ENCODE measurements around the gene CACNA1C.

CACNA1C gene

GRCh38 chr12:2052826-2053678 lies at the start of gene CACNA1C:
TSS of gene CACNA1C (plus strand) at chr12:2052987. CDS start at chr12:2053563, 576 bp downstream.
- DNase-seq (ENCODE audit: low spot score), result peak; percentile 31

DNA sequence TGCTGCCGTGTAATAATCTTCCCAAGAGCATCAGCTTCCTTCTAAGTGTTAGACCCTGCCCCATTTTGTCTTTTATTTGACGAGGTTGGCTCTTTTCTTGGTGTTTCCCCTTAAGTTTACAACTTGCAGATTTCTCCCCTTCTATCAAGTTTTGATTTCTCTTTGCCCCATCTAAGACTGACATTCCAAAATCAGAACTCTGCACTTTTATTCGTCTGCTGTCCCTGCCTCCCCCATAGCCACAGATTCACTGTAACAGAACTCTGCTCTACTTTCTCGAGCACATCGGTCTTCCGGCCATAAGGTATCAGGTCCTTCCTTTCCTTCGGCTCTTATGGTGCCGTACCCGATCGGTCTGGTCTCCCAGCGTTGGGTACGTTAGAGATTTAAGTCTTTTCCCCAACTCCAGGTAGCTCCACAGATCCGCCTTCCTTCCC lies 49.1 kb upstream of the CACNA1C start:
- DNase-seq (ENCODE audit: low spot score), result peak; percentile 21

- peak; percentile 98 for DNase-seq (ENCODE audit: low spot score)
Measured at GRCh38 chr12:2004113-2004929, 48.5 kb upstream of the CACNA1C start, which contains the start of gene DCP1B. TSS of gene DCP1B (minus strand) at chr12:2004457. CDS start at chr12:2004431, 26 bp downstream.

GRCh38 chr12:2008677-2009076 lies 44.1 kb upstream of the CACNA1C start:
- DNase-seq (ENCODE audit: low spot score), result no peak

GRCh38 chr12:2009623-2010022 lies 43.2 kb upstream of the CACNA1C start:
- no peak for DNase-seq (ENCODE audit: low spot score)

DNA sequence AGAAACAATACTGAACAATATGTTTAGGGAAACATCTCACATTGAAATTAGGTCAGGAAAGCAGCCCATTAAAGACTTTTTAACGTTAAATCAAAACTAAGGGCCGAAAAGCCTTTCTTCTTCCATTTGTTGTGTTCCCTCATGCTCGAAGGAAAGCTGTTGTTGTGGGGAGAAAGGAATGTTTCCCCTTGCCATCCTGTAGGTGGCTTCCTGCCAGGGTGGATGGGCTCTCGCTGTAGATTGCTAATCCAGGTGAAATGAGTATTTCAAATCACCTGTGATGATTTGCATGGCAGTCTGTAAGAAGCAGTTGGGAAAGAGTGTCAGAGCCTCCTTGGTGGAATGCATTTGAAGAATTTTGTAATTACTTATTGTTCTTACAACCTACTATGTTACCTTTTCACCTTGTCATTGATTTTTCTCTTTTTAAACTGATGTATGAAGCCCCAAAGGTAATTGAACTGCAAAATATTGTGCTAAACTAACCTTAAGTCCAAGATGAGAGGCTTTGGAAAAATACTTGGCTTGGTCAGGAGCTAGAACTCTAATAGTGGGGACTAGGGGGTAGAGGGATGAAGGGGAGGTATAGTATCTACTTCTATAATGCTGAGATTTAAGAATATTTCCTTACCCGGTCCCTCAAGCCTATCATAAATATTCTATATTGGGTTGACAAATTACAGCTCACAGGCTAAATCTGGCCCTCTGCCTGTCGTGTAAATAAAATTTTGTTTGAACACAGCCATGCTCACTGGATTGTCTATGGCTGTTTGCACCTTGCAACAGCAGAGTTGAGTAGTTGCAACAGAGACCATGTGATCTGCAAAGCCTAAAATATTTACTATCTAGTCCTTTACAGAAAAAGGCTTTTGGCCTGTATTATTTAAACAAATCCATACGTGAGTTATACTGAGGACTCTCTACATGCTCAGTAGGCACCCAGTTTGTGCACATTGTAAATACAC lies 40.9 kb upstream of the CACNA1C start:
- no peak for DNase-seq (ENCODE audit: low spot score)

DNA sequence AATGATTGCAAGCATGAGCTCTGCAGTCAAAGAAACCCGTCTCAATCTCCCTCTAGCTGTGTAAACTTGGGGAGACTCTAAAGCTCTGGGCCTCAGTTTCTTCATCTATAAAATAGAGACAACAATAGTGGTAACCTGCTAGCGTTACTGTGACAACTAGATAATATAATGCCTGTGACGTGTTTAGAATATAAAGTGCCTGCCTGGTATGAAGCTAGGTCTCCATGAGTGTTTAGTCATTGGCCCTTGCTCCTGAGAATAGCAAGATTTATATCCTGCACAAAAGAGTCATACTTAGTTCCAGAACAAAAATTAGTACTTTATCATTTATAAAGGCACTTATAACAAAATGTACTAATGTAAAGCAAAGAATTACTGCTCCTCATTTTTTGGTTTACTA lies 39.7 kb upstream of the CACNA1C start:
- no peak for DNase-seq (ENCODE audit: low spot score)

GRCh38 chr12:2013527-2014223 lies 39.1 kb upstream of the CACNA1C start:
- no peak for DNase-seq (ENCODE audit: low spot score)

DNA sequence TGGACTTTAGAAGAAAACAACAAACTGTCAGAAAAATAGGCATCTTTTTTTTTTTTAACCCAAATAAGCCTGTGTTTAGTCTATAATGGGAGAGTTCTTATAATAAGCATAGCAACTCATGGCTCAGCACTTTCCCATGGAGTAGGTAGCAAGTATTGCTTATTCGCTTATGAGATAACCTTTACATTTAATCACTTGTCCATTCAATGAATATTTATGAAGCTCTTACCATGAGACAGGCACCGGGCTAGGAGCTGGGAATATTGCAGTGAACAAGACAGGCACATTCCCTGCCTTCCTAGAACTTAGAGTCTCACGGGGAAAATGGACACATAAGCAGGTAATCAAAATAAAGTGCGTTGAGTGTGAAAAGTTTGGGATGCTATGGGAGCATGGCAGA lies 38.6 kb upstream of the CACNA1C start:
- DNase-seq (ENCODE audit: low spot score), result no peak

- DNase-seq (ENCODE audit: low spot score), result peak; percentile 33
Measured at GRCh38 chr12:2016862-2017545, 35.8 kb upstream of the CACNA1C start.

DNA sequence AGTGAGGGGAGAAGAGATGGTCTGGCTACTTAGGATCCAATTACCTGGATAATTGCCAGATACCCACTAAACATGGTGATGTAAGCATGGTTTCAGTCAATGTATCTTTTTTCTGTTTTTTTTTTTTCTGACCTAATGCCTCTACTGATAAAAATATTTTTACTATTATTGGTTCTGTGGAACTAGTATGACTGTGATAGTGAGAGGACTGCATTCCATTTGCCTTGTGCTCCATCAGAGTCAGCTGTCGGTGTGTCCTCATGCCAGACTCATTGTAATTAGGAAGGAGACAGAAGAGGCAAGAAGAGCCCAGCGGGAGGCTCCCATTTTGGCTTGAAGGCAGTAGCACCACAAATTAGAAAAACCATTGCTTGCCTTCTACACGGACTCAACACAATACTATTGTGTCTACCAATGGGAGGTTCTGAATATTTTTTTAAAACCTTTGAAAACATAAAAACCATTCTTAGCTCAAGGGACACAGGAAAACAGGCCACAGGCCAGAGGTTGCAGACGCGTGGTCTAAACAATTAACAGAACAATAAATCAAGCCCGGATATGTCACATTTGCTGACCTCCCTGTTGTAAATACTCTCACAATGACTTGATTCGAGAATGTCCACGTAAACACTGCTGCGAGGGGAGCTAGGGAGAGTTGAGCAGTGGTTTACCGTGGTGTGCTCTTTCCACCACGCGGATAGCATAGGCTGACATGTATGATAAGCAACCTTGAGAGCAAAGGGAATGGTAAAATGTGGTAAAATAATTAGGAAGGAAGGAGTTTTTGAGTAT lies 35.0 kb upstream of the CACNA1C start:
- peak; percentile 22 for DNase-seq (ENCODE audit: low spot score)

- no peak for DNase-seq (ENCODE audit: low spot score)
Measured at GRCh38 chr12:2018391-2018790, 34.4 kb upstream of the CACNA1C start.

DNA sequence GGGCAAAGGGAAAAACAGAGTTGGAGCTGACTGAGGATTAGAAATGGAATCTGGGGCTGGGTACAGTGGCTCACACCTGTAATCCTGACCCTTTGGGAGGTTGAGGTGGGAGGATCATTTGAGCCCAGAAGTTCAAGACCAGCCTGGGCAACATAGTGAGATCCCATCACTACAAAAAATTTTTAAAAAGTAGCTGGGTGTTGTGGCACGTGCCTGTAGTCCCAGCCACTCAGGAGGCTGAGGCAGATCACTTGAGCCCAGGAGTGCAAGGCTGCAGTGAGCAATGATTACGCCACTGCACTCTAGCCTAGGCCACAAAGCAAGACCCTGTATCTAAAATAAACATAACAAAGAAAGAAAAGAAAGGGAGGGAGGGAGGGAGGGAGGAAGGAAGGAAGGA lies 33.7 kb upstream of the CACNA1C start:
- no peak for DNase-seq (ENCODE audit: low spot score)

- DNase-seq (ENCODE audit: low spot score), result no peak
Measured at GRCh38 chr12:2020511-2020910, 32.3 kb upstream of the CACNA1C start.

DNA sequence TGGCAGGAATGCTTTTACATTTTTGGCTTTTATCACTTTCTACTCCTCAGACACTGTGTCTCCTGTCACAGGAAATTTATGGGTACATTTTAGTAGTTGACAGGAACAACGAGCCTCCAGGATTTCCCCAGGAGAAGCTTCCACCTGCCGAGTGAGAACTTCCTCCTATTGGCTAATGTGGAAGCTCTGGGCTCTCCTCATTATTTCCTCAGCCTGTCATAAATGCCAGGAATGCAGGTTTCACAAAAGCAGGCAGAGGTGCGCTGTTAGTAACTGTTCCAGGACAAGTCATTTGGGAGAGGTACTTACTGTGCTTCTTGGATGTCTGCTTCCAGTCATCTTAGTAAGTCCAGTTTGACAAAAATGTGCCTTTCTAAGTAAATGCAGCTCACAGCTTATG lies 29.4 kb upstream of the CACNA1C start:
- DNase-seq (ENCODE audit: low spot score), result no peak

GRCh38 chr12:2027351-2027750 lies 25.4 kb upstream of the CACNA1C start:
- DNase-seq (ENCODE audit: low spot score), result no peak

GRCh38 chr12:2029851-2030250 lies 22.9 kb upstream of the CACNA1C start:
- DNase-seq (ENCODE audit: low spot score), result no peak

DNA sequence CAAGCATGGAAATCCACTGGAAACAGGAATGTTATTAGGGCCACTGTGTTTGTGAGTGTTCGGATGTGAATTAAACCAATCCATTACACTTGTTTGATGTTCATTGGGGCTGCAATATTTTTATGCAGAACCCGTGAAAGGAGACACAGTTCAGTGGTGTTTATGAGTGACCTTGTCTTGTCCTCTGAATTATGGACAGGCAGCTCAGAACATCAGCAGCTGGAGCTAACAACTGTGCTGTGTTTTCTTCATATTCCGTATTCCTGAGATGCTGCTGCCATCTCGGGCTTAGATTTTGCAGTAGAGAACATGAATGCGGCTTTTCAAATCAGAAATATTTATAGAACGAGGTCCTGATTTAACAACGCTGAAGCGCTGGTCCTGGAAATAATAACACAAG lies 20.3 kb upstream of the CACNA1C start:
- DNase-seq (ENCODE audit: low spot score), result no peak

DNA sequence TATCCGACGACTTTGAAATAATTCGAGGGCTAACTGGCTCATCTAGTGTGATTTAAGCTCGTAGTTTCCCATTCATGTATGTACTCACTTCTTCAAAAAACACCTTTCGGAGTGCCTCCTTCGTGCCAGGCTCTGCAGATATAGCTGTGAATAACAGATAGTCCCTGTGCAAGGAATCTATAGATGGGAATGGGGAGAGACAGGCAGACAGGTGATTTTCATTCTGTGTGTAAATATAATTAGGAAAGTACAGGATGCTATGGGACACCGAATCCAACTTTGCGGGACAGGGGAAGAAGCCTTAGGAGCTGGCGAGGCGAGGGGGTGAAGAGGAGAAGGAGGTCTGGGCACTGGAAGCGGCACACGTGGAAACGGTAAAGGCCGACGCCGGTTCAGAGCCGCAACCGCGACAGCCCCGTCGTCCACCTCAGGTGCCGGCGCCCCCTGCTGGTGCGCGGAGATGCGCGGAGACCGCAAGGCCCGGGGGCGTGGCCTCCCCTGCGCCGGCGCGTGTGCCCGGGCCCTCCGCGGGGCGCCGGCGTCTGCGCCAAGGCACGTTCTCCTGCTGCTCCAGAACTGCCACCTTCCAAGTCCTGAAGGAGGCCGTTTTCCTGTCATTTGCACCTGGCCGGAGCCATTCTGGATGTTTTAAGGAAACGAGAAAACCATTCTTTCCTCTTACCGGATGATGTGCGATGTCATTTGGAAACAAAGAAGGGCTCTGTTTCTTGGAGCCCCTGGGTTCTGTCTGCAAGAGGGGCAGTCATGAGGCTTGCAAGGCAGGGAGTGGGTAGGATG lies 18.0 kb upstream of the CACNA1C start:
- peak; percentile 85 for DNase-seq (ENCODE audit: low spot score)
